ENCODE measurements around the gene CDKAL1.

Gene CDKAL1

GRCh38 chr6:21158149-21158548 is 623.9 kb downstream of the CDKAL1 start:
- peak in 2 of 3 experiments; percentile 6 to 34 for DNase-seq

GRCh38 chr6:21158873-21159272 is 624.6 kb downstream of the CDKAL1 start:
- DNase-seq = no peak

- no peak for DNase-seq
Observed at GRCh38 chr6:21159465-21159864, 625.2 kb downstream of the CDKAL1 start.

- no peak for DNase-seq
Observed at GRCh38 chr6:21161707-21162106, 627.5 kb downstream of the CDKAL1 start.

GRCh38 chr6:21163110-21163837 is 629.0 kb downstream of the CDKAL1 start:
- no peak for DNase-seq

GRCh38 chr6:21163838-21164180 is 629.6 kb downstream of the CDKAL1 start:
- no peak for DNase-seq

- DNase-seq = no peak
Observed at GRCh38 chr6:21164768-21165326, 630.6 kb downstream of the CDKAL1 start.

GRCh38 chr6:21166754-21167153 is 632.5 kb downstream of the CDKAL1 start:
- peak in 1 of 3 experiments; percentile 39 for DNase-seq

- no peak for DNase-seq
Observed at GRCh38 chr6:21167790-21168189, 633.5 kb downstream of the CDKAL1 start.

GRCh38 chr6:21171801-21172200 is 637.5 kb downstream of the CDKAL1 start:
- DNase-seq = no peak

GRCh38 chr6:21173031-21173430 is 638.8 kb downstream of the CDKAL1 start:
- no peak for DNase-seq

GRCh38 chr6:21173678-21174077 is 639.4 kb downstream of the CDKAL1 start:
- no peak for DNase-seq

- DNase-seq = no peak
Observed at GRCh38 chr6:21176197-21176596, 641.9 kb downstream of the CDKAL1 start.

GRCh38 chr6:21180155-21180554 is 645.9 kb downstream of the CDKAL1 start:
- no peak for DNase-seq

GRCh38 chr6:21180800-21181337 is 646.6 kb downstream of the CDKAL1 start:
- DNase-seq = no peak

GRCh38 chr6:21181866-21182265 is 647.6 kb downstream of the CDKAL1 start:
- DNase-seq = no peak

- no peak for DNase-seq
Observed at GRCh38 chr6:21182589-21182988, 648.3 kb downstream of the CDKAL1 start.

- DNase-seq = peak; percentile 85 to 97 (median 86)
Observed at GRCh38 chr6:21185861-21186478, 651.7 kb downstream of the CDKAL1 start.

GRCh38 chr6:21186479-21187055 is 652.3 kb downstream of the CDKAL1 start:
- DNase-seq = no peak

- DNase-seq = no peak
Observed at GRCh38 chr6:21187485-21187884, 653.2 kb downstream of the CDKAL1 start.

GRCh38 chr6:21188505-21189223 is 654.4 kb downstream of the CDKAL1 start:
- peak; percentile 47 to 81 (median 57) for DNase-seq

- peak in 2 of 3 experiments; percentile 34 to 67 for DNase-seq
Observed at GRCh38 chr6:21189759-21190158, 655.5 kb downstream of the CDKAL1 start.

GRCh38 chr6:21190701-21191100 is 656.4 kb downstream of the CDKAL1 start:
- no peak for DNase-seq

Measured in NCI-H1417 (cell line).